Ectodermal cell (in vitro differentiated cells): Measurements from ENCODE around the gene PNMA1. TPM values are rescaled to one million over a fixed set of nuclear protein-coding genes. Genes with fewer than 3 reads are reported as not detected.

Experiments used
- H3K27ac ChIP-seq: 2 replicates; pipeline ENCODE4 v1.7.0; 2013; ENCODE audit warnings: mild to moderate bottlenecking, low read depth, low read length; ENCODE audit not compliant: insufficient read depth, poor library complexity, severe bottlenecking
- H3K27me3 ChIP-seq: 2 replicates; pipeline ENCODE4 v1.7.0; 2013; ENCODE audit warnings: mild to moderate bottlenecking, low read length; ENCODE audit not compliant: insufficient read depth, control insufficient read depth, poor library complexity, severe bottlenecking
- H3K36me3 ChIP-seq: one replicate; pipeline ENCODE4 v1.7.0; 2013; ENCODE audit warnings: low read length; ENCODE audit not compliant: control insufficient read depth, insufficient read depth
- H3K4me1 ChIP-seq: one replicate; pipeline ENCODE4 v1.7.0; 2013; ENCODE audit warnings: low read length; ENCODE audit not compliant: control insufficient read depth, insufficient read depth
- H3K4me3 ChIP-seq: 2 replicates; pipeline ENCODE4 v1.7.0; 2013; ENCODE audit warnings: low read depth, low read length, control low read depth; ENCODE audit not compliant: insufficient read depth
- H3K9me3 ChIP-seq: 2 replicates; pipeline ENCODE4 v1.7.0; 2013; ENCODE audit warnings: mild to moderate bottlenecking, low read length, moderate library complexity; ENCODE audit not compliant: control insufficient read depth
- WGBS, 2 experiments: methylation state at CpG; one replicate each; pipeline ENCODE4 v1.1.7; 2013; ENCODE audit warnings: missing lambda C conversion rate in 2 of 2; 5-methylcytosine and 5-hydroxymethylcytosine counted together
- polyA plus RNA-seq, 4 experiments: library from polyadenylated mRNA; stranded (reverse); fragments of 50-300 nt; gene quantifications; one replicate each; pipeline ENCODE4 v1.2.3, GENCODE V29; 2013

Gene PNMA1
- 74.3 TPM for polyA plus RNA-seq (2013, experiment 1 of 4)
- 72.1 TPM for polyA plus RNA-seq (2013, experiment 2 of 4)
- 62.6 TPM for polyA plus RNA-seq (2013, experiment 3 of 4)
- 74.7 TPM for polyA plus RNA-seq (2013, experiment 4 of 4)

GRCh38 chr14:73713803-73714655 is at the start of gene PNMA1:
Gene PNMA1 (minus strand): TSS chr14:73714384. CDS start chr14:73713639, 745 bp downstream.
- H3K4me3 ChIP-seq: peak within 1 kb of the TSS; percentile 90
- 0% methylated on average over 112 to 113 of the region's 113 CpGs for WGBS, 2 experiments

GRCh38 chr14:73763396-73763795 is 49.2 kb upstream of the PNMA1 start:
- Histone ChIP-seq H3K27me3 (peaks cover 51% of the 10 kb centered on the region), H3K36me3 (no peaks in the 10 kb centered on the region), H3K27ac (no peak overlapping the region), H3K4me1 (peaks cover 20% of the 10 kb centered on the region), H3K9me3 (no peaks in the 10 kb centered on the region), H3K4me3 (no peak overlapping the region)
- 50 to 70% methylated on average over 3 of the region's 3 CpGs for WGBS, 2 experiments

More at GRCh38 chr14:73713803-73714655, at the start of gene PNMA1:
- peak within 1 kb of the TSS; percentile 92 for H3K27ac ChIP-seq
- peaks cover 24% of the 10 kb centered on the region for H3K4me1 ChIP-seq
- H3K36me3 ChIP-seq: no peaks in the 10 kb centered on the region
- H3K27me3 ChIP-seq: no peaks in the 10 kb centered on the region
- no peaks in the 10 kb centered on the region for H3K9me3 ChIP-seq

GRCh38 chr14:73762375-73762822 is 48.2 kb upstream of the PNMA1 start:
- no peak overlapping the region for H3K27ac ChIP-seq
- no peak overlapping the region for H3K4me3 ChIP-seq
- peaks cover 24% of the 10 kb centered on the region for H3K4me1 ChIP-seq
- WGBS, 2 experiments: 93% methylated on average over 8 of the region's 8 CpGs
- no peaks in the 10 kb centered on the region for H3K36me3 ChIP-seq
- peaks cover 59% of the 10 kb centered on the region for H3K27me3 ChIP-seq
- H3K9me3 ChIP-seq: no peaks in the 10 kb centered on the region

- peaks cover 24% of the 10 kb centered on the region for H3K4me1 ChIP-seq
- no peaks in the 10 kb centered on the region for H3K36me3 ChIP-seq
- WGBS, 2 experiments: 72 to 78% methylated on average over 2 of the region's 2 CpGs
- no peaks in the 10 kb centered on the region for H3K9me3 ChIP-seq
- H3K27ac ChIP-seq: no peak overlapping the region
- H3K4me3 ChIP-seq: no peak overlapping the region
- H3K27me3 ChIP-seq: peaks cover 59% of the 10 kb centered on the region
These were observed 47.6 kb upstream of the PNMA1 start for GRCh38 chr14:73761618-73762355.

- Histone ChIP-seq H3K4me1 (peaks cover 24% of the 10 kb centered on the region), H3K27me3 (peaks cover 54% of the 10 kb centered on the region), H3K36me3 (no peaks in the 10 kb centered on the region), H3K27ac (no peak overlapping the region), H3K9me3 (no peaks in the 10 kb centered on the region), H3K4me3 (peak overlapping the region; percentile 57)
- WGBS, 2 experiments: 51 to 55% methylated on average over 12 to 13 of the region's 13 CpGs
These were observed 46.7 kb upstream of the PNMA1 start for GRCh38 chr14:73760598-73761586.

GRCh38 chr14:73759714-73760597 is 45.8 kb upstream of the PNMA1 start:
- peaks cover 33% of the 10 kb centered on the region for H3K4me1 ChIP-seq

GRCh38 chr14:73759183-73759713 is 45.1 kb upstream of the PNMA1 start:
- Histone ChIP-seq H3K27me3 (peaks cover 53% of the 10 kb centered on the region), H3K36me3 (no peaks in the 10 kb centered on the region), H3K9me3 (no peaks in the 10 kb centered on the region), H3K4me3 (peak overlapping the region; percentile 57), H3K27ac (no peak overlapping the region), H3K4me1 (peaks cover 38% of the 10 kb centered on the region)
- WGBS, 2 experiments: 0 to 1% methylated on average over 71 of the region's 71 CpGs

More at GRCh38 chr14:73759714-73760597, 45.8 kb upstream of the PNMA1 start:
- Histone ChIP-seq H3K27ac (peak overlapping the region; percentile 72), H3K4me3 (peak overlapping the region; percentile 57), H3K9me3 (no peaks in the 10 kb centered on the region), H3K36me3 (no peaks in the 10 kb centered on the region), H3K27me3 (peaks cover 53% of the 10 kb centered on the region)
- WGBS, 2 experiments: 0% methylated on average over 93 of the region's 93 CpGs

GRCh38 chr14:73758392-73759182 is 44.4 kb upstream of the PNMA1 start:
- Histone ChIP-seq H3K4me3 (peak overlapping the region; percentile 57), H3K27me3 (peaks cover 48% of the 10 kb centered on the region), H3K9me3 (no peaks in the 10 kb centered on the region), H3K36me3 (no peaks in the 10 kb centered on the region), H3K27ac (no peak overlapping the region), H3K4me1 (peaks cover 38% of the 10 kb centered on the region)
- 2% methylated on average over 49 of the region's 49 CpGs for WGBS, 2 experiments
